HCT116 (cell line): ENCODE data around the gene WDR70. TPM values are rescaled to one million over a fixed set of nuclear protein-coding genes. Genes with fewer than 3 reads are reported as not detected.
"Not testable (repeated sequence)": the region's sequence is repeated elsewhere in the genome, so short reads cannot be mapped to it uniquely, and the experiment has no call there.

Experiments used
- ATAC-seq: fragments of 200-7000 bp; cut with Tn5 transposase; 2 replicates; pipeline ENCODE4 v1.9.1; 2020; ENCODE audit warnings: mild to moderate bottlenecking, moderate library complexity
- BruUV-seq: library from RNA; stranded (reverse); fragments of 400-500 nt; replicated peaks from 2 replicates; lab custom pipeline; 2021; lab: Mats Ljungman, UMichigan
- CTCF ChIA-PET: fragments of 300-600 bp; sonication (Branson Sonifier 250); formaldehyde crosslinking; loops from one replicate; lab custom pipeline; 2021; ENCODE audit warnings: antibody characterized with exemption; lab: Charles Lee
- POLR2A ChIA-PET: fragments of 300-600, 350-600 bp; sonication (Branson Sonifier 250); formaldehyde crosslinking; loops from one replicate; lab custom pipeline; 2021; ENCODE audit warnings: antibody characterized with exemption; lab: Charles Lee
- RAD21 ChIA-PET, 2 experiments: fragments of 300-600 bp; sonication (Branson Sonifier 250); formaldehyde crosslinking; loops; one replicate each; lab custom pipeline; 2023; ENCODE audit warnings: low total read pairs in 2 of 2; ENCODE audit not compliant: uncharacterized antibody in 2 of 2, unreplicated experiment in 2 of 2, low non-redundant PET in 1 of 2; lab: Charles Lee
- DNase-seq: peaks from one replicate; pipeline ENCODE4 v3.0.0-alpha.2; 2010; ENCODE audit warnings: low read depth, low spot score
- H2AFZ ChIP-seq: fragments of 200-600 bp; shearing (Covaris generic), sonication (generic); 2 replicates; pipeline ENCODE4 v1.6.1; 2017; ENCODE audit warnings: low read depth, mixed run types, mixed read lengths, antibody characterized with exemption, low read length; ENCODE audit not compliant: poor library complexity, severe bottlenecking
- H3K27ac ChIP-seq: 2 replicates; pipeline ENCODE4 v1.5.1; 2012; ENCODE audit warnings: low read depth, low read length
- H3K27me3 ChIP-seq: fragments of 200-600 bp; sonication (generic); 2 replicates; pipeline ENCODE4 v1.6.1; 2016; ENCODE audit warnings: mixed run types, low read length, mixed read lengths; ENCODE audit not compliant: insufficient read depth
- H3K36me3 ChIP-seq, 2 experiments: fragments of 200-500 bp in 1 of 2; fragments of 200-600 bp in 1 of 2; sonication (Bioruptor generic) in 1 of 2; sonication (generic) in 1 of 2; 2 replicates each; pipeline versions ENCODE4 v1.5.1 to v1.6.1; 2014 to 2016; ENCODE audit warnings: low read length in 2 of 2, inconsistent platforms in 1 of 2, mixed read lengths in 1 of 2, mixed run types in 1 of 2; ENCODE audit not compliant: insufficient read depth in 2 of 2, control insufficient read depth in 1 of 2
- H3K4me1 ChIP-seq, 2 experiments: fragments of 200-600 bp in 1 of 2; sonication (generic) in 1 of 2; 2 replicates each; pipeline versions ENCODE4 v1.5.1 to v1.6.1; 2012 to 2017; ENCODE audit warnings: low read length in 2 of 2, inconsistent platforms in 1 of 2, mild to moderate bottlenecking in 1 of 2, mixed read lengths in 1 of 2, mixed run types in 1 of 2, moderate library complexity in 1 of 2; ENCODE audit not compliant: insufficient read depth in 2 of 2, control insufficient read depth in 1 of 2
- H3K4me2 ChIP-seq: fragments of 200-600 bp; sonication (generic); 2 replicates; pipeline ENCODE4 v1.6.1; 2017; ENCODE audit warnings: mixed run types, low read length, mixed read lengths
- H3K4me3 ChIP-seq, 2 experiments: fragments of 200-600 bp in 1 of 2; sonication (generic) in 1 of 2; replicated peaks in 1 of 2; 2 replicates each; pipeline ENCODE4 v1.5.1; 2011 to 2016; ENCODE audit warnings: low read length in 2 of 2, control low read depth in 1 of 2, low read depth in 1 of 2, mild to moderate bottlenecking in 1 of 2, mixed read lengths in 1 of 2, mixed run types in 1 of 2
- H3K79me2 ChIP-seq: fragments of 200-600 bp; sonication (generic); 2 replicates; pipeline ENCODE4 v1.6.1; 2017; ENCODE audit warnings: mild to moderate bottlenecking, mixed run types, low read length, moderate library complexity, mixed read lengths; ENCODE audit not compliant: insufficient read depth
- H3K9ac ChIP-seq: fragments of 200-600 bp; sonication (generic); 2 replicates; pipeline ENCODE4 v1.6.1; 2016; ENCODE audit warnings: low read length, mixed read lengths
- H3K9me2 ChIP-seq: fragments of 200-600 bp; sonication (generic), shearing (Covaris generic); 2 replicates; pipeline ENCODE4 v1.6.1; 2017; ENCODE audit warnings: mixed run types, mild to moderate bottlenecking, moderate library complexity; ENCODE audit not compliant: insufficient read depth
- H3K9me3 ChIP-seq, 2 experiments: fragments of 200-500 bp in 1 of 2; fragments of 200-600 bp in 1 of 2; sonication (Bioruptor generic) in 1 of 2; sonication (generic) in 1 of 2; 2 replicates each; pipeline ENCODE4 v1.6.1; 2014 to 2017; ENCODE audit warnings: low read length in 2 of 2, mixed read lengths in 2 of 2, inconsistent platforms in 1 of 2, low read depth in 1 of 2, mild to moderate bottlenecking in 1 of 2, mixed run types in 1 of 2, moderate library complexity in 1 of 2; ENCODE audit not compliant: control insufficient read depth in 1 of 2, insufficient read depth in 1 of 2
- H4K20me1 ChIP-seq: fragments of 200-600 bp; sonication (generic), shearing (Covaris generic); 2 replicates; pipeline ENCODE4 v1.6.1; 2017; ENCODE audit warnings: mixed run types, mild to moderate bottlenecking, moderate library complexity; ENCODE audit not compliant: insufficient read depth
- ELF1 ChIP-seq: IDR thresholded peaks from 2 replicates; pipeline ENCODE4 v1.6.1; 2012; ENCODE audit warnings: low read depth, borderline replicate concordance
- EZH2 ChIP-seq: fragments of 200-600 bp; sonication (generic); IDR thresholded peaks from 2 replicates; pipeline ENCODE4 v1.6.1; 2017; ENCODE audit warnings: antibody characterized with exemption, mixed run types
- MAX ChIP-seq: IDR thresholded peaks from 2 replicates; pipeline ENCODE4 v1.6.1; 2012
- POLR2A ChIP-seq: IDR thresholded peaks from 2 replicates; pipeline ENCODE4 v1.7.0; 2011; ENCODE audit warnings: borderline replicate concordance; ENCODE audit not compliant: insufficient read depth, insufficient read length; ENCODE audit errors: extremely low read depth
- ZFX ChIP-seq: fragments of 450-650 bp; IDR thresholded peaks from 2 replicates; pipeline ENCODE4 v1.6.1; 2017
- intact Hi-C: fragments of 100-400 bp; cut with micrococcal nuclease; formaldehyde crosslinking; loops from 2 replicates; pipeline ENCODE4 v1.10.0; 2022
- total RNA-seq: library from RNA; stranded (reverse); gene quantifications from one replicate; pipeline ENCODE4 v1.2.1, GENCODE V29; 2021; ENCODE audit not compliant: unreplicated experiment

The WDR70 gene
- total RNA-seq, 1 experiment from 2014 or later = 31.1 TPM

GRCh38 chr5:37375091-37375490 lies 4.0 kb upstream of the WDR70 start:
- no peak for TF ChIP-seq ZFX
- no peak for TF ChIP-seq POLR2A
- TF ChIP-seq EZH2 = no peak
- no peak for TF ChIP-seq ELF1
- no peak for TF ChIP-seq MAX
- H3K4me3 ChIP-seq = no peak overlapping the region
- no peak overlapping the region for H3K4me2 ChIP-seq
- no peak overlapping the region for H3K9ac ChIP-seq
- H3K79me2 ChIP-seq = peaks cover 13% of the 10 kb centered on the region
- ChIA-PET POLR2A (no interaction called here), RAD21 (no interaction called here), CTCF (no interaction called here)
- H3K36me3 ChIP-seq = no peaks in the 10 kb centered on the region; a peak in 1 of 4 replicates
- BruUV-seq = no TSS peak
- DNase-seq = no peak
- no peaks in the 10 kb centered on the region for H3K27me3 ChIP-seq
- intact Hi-C loops = no loop called here
- H3K27ac ChIP-seq = no peak overlapping the region
- no peaks in the 10 kb centered on the region for H3K9me2 ChIP-seq
- peaks cover 2 to 9% of the 10 kb centered on the region in 2 experiments; a peak in 2 of 4 replicates for H3K4me1 ChIP-seq
- ATAC-seq = no peak
- H2AFZ ChIP-seq = no peak overlapping the region
- H4K20me1 ChIP-seq = no peaks in the 10 kb centered on the region
- no peaks in the 10 kb centered on the region for H3K9me3 ChIP-seq

GRCh38 chr5:37378066-37378465 lies 1.1 kb upstream of the WDR70 start:
- ATAC-seq, H2AFZ ChIP-seq, H3K4me2 ChIP-seq, H3K27ac ChIP-seq, DNase-seq, H3K9ac ChIP-seq, H3K9me3 ChIP-seq, H3K9me2 ChIP-seq, RAD21 ChIA-PET, CTCF ChIA-PET, H3K4me1 ChIP-seq, intact Hi-C loops, H3K79me2 ChIP-seq, H3K36me3 ChIP-seq, BruUV-seq, POLR2A ChIA-PET, H3K27me3 ChIP-seq, H3K4me3 ChIP-seq, H4K20me1 ChIP-seq: not testable (repeated sequence)
